Measurements from ENCODE around the gene RRP15. TPM values are rescaled to one million over a fixed set of nuclear protein-coding genes. Genes with fewer than 3 reads are reported as not detected.
"Not testable (repeated sequence)": the region's sequence is repeated elsewhere in the genome, so short reads cannot be mapped to it uniquely, and the experiment has no call there.

Gene RRP15
- total RNA-seq, 1 donor from 2014 or later, result 20.8 TPM

DNA sequence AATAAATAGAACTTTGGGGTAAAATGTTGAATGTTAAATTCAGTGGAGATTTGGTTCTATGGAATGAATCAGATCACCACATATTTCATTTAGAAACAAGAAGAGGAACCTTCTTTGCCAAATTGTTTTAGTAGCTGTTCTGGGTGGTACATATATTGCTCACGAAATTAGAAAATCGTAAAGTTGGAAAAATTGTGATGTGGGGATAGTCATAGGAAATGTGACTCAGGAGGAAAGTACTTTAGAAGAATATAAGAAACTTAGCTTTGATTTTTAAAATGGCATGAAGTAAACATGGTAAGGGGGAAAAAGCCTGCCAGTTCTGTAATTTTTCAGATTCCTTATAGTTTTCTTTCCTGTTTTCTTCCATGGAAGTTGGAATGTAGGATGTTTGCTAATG, 27.4 kb downstream of the RRP15 start:
- intact Hi-C loops (cut with micrococcal nuclease), result no loop called here

GRCh38 chr1:218314316-218314715, 29.2 kb downstream of the RRP15 start:
- intact Hi-C loops (cut with micrococcal nuclease), result no loop called here
- Histone ChIP-seq H3K36me3 (peaks cover 6% of the 10 kb centered on the region), H3K27me3 (ENCODE audit: low read depth) (no peaks in the 10 kb centered on the region), H3K27ac (replicated peaks) (no peak overlapping the region), H3K4me3 (no peak overlapping the region), H3K4me1 (no peaks in the 10 kb centered on the region), H3K9me3 (replicated peaks) (no peaks in the 10 kb centered on the region)
- no peak for DNase-seq
- TF ChIP-seq, protein P1, sequence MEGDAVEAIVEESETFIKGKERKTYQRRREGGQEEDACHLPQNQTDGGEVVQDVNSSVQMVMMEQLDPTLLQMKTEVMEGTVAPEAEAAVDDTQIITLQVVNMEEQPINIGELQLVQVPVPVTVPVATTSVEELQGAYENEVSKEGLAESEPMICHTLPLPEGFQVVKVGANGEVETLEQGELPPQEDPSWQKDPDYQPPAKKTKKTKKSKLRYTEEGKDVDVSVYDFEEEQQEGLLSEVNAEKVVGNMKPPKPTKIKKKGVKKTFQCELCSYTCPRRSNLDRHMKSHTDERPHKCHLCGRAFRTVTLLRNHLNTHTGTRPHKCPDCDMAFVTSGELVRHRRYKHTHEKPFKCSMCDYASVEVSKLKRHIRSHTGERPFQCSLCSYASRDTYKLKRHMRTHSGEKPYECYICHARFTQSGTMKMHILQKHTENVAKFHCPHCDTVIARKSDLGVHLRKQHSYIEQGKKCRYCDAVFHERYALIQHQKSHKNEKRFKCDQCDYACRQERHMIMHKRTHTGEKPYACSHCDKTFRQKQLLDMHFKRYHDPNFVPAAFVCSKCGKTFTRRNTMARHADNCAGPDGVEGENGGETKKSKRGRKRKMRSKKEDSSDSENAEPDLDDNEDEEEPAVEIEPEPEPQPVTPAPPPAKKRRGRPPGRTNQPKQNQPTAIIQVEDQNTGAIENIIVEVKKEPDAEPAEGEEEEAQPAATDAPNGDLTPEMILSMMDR (IDR thresholded peaks at IDR 0.05; ENCODE audit: borderline replicate concordance), result no peak

More for the DNA sequence above, 27.4 kb downstream of the RRP15 start:
- Histone ChIP-seq H3K27ac (replicated peaks) (no peak overlapping the region), H3K36me3 (peaks cover 25% of the 10 kb centered on the region), H3K4me1 (no peaks in the 10 kb centered on the region), H3K4me3 (no peak overlapping the region), H3K27me3 (ENCODE audit: low read depth) (no peaks in the 10 kb centered on the region), H3K9me3 (replicated peaks) (no peaks in the 10 kb centered on the region)
- TF ChIP-seq, protein P1 (IDR thresholded peaks at IDR 0.05; ENCODE audit: borderline replicate concordance), result no peak
- no peak for DNase-seq

DNA sequence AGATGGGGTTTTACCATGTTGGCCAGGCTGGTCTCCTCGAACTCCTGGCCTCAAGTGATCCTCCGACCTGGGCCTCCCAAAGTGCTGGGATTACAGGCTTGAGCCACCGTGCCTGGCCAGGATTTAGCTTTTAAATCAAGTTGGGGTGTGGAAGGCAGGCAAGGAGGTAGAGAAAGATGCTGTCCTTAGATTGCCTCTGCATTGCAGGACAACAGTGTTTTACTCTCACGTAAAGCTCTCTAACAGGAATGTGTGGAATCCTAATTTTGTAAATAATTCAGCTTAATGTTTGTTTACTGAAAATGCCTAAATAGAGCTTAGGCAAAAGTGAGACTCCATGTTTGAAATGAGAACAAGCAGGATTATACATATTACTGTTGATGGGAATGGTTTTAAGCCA, 30.5 kb downstream of the RRP15 start:
- no peaks in the 10 kb centered on the region for H3K9me3 ChIP-seq (replicated peaks)
- H3K4me3 ChIP-seq, result no peak overlapping the region
- H3K27ac ChIP-seq (replicated peaks), result no peak overlapping the region
- no peak for DNase-seq
- intact Hi-C loops (cut with micrococcal nuclease), result no loop called here
- TF ChIP-seq, protein P1 (IDR thresholded peaks at IDR 0.05; ENCODE audit: borderline replicate concordance), result no peak
- no peaks in the 10 kb centered on the region for H3K4me1 ChIP-seq
- H3K27me3 ChIP-seq (ENCODE audit: low read depth), result no peaks in the 10 kb centered on the region
- H3K36me3 ChIP-seq, result peaks cover 5% of the 10 kb centered on the region

DNA sequence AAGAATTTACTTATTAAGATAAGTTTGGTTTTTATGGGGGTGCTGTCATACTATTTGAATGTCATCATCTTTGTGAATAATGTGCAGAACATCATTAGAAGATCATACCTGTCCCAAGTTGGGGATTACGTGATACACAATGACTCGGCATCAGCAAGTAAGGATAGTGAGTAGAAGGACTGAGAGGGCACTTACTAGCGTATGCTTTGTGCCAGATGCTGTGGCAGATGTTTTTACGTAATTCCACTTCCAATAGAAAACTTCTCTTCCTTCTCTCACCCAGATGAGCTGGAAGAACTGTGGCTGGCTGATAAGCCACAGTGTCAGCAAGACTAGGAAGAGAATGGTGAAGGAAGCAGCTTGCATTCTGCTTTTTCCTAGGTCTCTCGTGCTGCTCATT, 32.0 kb downstream of the RRP15 start:
- Histone ChIP-seq H3K27ac (replicated peaks) (no peak overlapping the region), H3K9me3 (replicated peaks) (no peaks in the 10 kb centered on the region), H3K4me1 (no peaks in the 10 kb centered on the region), H3K4me3 (no peak overlapping the region), H3K36me3 (no peaks in the 10 kb centered on the region), H3K27me3 (ENCODE audit: low read depth) (no peaks in the 10 kb centered on the region)
- TF ChIP-seq, protein P1 (IDR thresholded peaks at IDR 0.05; ENCODE audit: borderline replicate concordance), result no peak
- no peak for DNase-seq
- intact Hi-C loops (cut with micrococcal nuclease), result no loop called here

GRCh38 chr1:218320182-218320581, 35.1 kb downstream of the RRP15 start:
- H3K4me3 ChIP-seq; DNase-seq; H3K27ac ChIP-seq (replicated peaks); H3K9me3 ChIP-seq (replicated peaks); H3K27me3 ChIP-seq (ENCODE audit: low read depth); H3K4me1 ChIP-seq; intact Hi-C loops (cut with micrococcal nuclease): not testable (repeated sequence)
- H3K36me3 ChIP-seq, result peaks cover 20% of the 10 kb centered on the region

GRCh38 chr1:218322762-218323161, 37.7 kb downstream of the RRP15 start:
- peaks cover 20% of the 10 kb centered on the region for H3K36me3 ChIP-seq
- no peaks in the 10 kb centered on the region for H3K4me1 ChIP-seq
- no peak overlapping the region for H3K4me3 ChIP-seq
- no peak overlapping the region for H3K27ac ChIP-seq (replicated peaks)
- H3K27me3 ChIP-seq (ENCODE audit: low read depth), result no peaks in the 10 kb centered on the region
- no peak for DNase-seq
- intact Hi-C loops (cut with micrococcal nuclease), result no loop called here
- H3K9me3 ChIP-seq (replicated peaks), result no peaks in the 10 kb centered on the region
- TF ChIP-seq, protein P1 (IDR thresholded peaks at IDR 0.05; ENCODE audit: borderline replicate concordance), result no peak
